ENCODE measurements around the gene TACC2.

The TACC2 gene

DNA sequence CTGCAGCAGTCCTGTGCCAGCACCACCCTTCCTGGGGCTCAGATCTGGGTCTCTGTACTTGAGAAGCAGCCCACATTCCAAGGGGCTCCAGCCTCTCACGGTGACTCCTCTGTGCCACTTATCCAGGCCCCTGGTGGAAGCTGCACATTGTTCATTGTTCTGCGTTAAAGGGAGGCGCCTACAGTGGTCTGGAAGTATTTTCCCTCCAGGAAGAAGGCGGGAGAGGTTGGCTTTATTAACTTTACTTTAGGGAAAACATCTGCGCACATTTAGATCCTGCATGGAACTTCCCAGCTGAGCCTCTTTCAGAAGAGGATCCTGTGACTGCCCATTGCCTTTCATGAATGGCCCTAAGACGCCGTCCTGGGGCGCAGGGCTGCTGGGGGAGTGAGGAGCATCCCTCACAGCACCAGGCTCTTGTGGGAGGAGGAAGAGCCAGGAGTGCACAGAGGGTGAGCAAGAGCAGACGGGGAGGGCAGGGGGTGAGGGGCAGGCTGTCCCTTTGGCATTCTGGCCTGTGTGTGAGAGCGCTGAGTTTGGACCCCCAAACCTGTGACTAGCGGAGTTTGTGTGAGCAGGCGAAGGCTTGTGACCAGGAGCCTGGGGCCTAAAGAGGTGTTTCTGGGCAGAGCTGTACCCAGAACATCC, 183.5 kb downstream of the TACC2 start:
- no peak for DNase-seq

DNA sequence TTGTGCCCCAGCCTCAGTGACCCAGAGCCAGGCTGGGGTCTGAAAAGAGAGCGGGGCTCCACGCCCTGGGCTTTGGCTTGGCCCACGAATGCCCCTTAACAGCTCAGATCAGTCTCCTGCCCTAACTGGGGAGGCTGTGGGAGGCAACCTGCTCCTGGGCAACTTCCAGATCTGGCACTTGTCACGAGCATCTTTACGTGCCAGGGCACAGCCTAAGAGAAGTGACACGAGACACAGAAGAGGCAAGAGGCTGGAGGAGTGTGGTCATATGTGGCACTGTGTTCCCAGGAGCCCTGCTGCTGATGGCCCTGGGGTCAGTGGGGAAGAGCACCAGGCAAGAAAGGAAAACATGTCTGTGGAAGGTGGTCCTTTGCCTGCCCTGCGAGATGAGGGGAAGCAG, 184.4 kb downstream of the TACC2 start:
- no peak for DNase-seq

DNA sequence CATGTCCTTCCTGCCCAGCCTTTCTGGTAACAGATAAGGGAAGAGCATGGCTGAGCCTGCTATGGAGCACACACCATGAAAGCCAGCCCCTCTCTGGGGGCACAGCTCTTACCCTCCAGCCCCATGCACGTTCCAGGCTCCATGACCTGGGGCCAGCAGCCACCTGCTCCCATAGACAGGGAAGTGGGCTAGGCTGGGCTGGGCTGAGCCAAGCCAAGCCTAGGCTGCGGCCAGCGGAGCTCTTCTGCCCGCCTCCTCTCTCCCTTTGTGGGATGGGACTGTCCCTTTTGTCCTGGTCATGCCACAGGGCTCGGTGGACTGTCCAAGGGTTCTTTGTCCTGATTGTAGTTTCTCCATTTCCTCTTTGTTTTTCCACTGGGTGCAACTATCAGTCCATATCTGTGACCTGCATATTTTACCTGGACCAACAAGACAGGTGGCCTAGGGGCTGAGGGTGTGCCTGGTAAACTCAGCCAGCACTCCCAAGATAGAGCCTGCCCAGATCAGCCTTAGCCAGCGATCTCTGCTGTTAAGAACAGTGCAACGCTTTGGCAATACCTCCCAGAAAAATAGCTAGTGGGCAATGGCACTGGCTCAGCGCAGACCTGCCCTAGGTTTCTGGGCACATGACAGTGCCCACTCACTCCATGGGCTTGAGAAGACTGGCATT, 184.9 kb downstream of the TACC2 start:
- DNase-seq, result no peak

DNA sequence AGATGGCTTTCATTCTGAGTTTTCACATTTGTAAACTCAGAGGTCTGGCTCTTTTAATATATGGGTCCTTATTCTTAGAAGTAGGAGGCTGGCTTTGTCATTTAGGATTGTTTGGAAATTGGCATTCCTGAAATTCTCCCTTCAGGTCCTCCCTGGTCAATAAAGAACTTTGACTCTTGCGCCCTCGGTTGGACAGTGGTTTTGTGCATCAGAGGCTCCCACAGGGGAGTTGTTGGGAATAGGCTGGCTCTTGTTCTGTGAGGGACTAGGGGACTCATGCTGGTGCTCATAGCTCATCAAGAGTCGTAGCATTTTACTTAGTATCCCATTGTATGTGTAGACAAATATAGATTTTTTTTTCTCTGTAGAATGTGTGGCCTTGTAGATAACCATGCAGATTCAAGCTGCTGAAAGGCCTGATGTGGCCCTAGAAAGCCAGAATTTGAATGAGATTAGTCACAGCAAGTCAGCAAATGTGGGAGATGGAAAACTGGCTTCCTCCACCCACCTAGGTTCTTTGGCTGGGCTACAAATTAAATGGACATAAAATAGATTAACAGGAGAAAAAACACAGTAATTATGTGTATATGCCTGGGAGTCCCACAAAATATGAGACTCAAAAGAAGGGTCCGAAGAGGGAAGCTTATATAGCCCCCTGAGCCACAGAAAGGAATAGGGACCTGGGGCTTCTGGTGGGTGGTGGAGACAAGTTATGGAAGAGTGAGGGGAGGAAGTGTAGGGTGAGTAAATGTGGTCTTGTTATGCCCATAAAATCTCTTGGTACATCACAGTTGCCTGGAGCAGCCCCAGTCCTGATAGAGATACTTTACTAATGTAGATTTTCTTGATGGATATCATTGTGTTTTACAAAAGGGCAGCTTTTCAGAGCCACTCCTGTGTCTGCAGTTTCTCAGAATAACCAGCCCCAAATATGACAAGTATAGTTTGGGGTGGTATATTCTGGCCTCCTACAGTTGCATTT, 187.6 kb downstream of the TACC2 start:
- no peak for DNase-seq

DNA sequence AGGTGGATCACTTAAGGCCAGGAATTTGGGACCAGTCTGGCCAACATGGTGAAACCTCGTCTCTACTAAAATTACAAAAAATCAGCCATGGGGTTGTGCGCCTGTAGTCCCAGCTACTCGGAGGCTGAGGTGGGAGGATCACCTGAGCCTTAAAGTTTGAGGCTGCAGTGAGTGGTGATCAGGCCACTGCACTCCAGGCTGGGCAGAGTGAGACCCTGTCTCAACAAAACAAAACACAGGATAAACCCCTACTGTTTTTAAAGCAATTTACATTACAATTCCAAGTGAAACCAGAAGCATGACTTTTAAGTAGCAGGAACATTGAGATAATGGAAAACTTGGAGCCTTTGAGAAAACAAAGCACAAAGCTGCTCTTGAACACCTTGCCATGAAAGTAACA, 189.7 kb downstream of the TACC2 start:
- DNase-seq, result no peak

DNA sequence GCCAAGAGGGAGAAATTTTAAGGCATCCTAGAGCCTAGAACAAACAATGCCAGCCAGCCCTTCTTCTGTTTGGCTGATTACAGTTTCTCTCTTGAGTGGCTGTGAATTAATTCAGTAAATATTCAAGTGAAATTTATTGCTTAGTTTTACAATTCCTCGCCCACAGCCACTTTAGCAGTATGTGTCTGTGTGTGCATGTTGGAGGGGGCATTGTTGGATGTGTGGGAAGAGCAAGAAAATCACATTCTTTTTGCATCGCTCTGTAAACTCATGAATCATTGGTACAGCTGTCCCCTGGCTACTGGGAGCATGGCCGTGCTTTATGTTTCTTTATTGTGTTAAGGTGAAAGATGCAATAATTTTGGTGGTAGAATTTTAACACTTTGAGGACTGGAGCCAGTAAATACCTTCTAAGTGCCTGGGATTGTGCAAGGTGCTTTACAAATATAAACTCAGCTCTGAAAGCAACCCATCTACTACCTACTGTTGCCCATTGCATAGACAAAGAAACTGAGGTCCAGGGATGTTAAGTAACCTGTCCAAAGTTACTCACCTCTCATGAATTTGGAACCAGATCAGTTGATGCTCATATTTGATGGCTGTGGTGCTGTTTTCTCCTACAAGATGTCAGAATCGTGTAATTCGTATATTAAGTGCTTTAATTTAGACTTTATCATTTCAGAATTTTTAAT, 192.2 kb downstream of the TACC2 start:
- DNase-seq, result no peak

DNA sequence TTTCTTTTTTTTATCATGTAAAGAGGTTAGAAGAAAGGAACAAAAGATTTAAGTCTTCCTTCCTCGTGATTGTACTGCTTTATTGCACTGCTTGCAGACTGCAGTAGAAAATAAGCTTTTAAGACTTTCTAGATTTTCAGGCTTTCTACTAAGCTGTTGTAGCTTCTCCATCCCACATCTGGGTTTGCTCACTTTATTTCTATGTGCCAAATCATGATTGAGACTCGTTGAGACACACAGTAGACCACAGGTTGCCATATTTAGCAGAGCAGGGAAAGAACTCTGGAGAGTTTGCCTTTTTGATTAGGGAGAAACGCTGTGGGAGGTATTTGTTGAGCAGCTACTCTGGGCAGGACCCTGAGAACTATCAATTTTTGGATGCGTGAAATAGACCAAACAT, 192.9 kb downstream of the TACC2 start:
- no peak for DNase-seq

DNA sequence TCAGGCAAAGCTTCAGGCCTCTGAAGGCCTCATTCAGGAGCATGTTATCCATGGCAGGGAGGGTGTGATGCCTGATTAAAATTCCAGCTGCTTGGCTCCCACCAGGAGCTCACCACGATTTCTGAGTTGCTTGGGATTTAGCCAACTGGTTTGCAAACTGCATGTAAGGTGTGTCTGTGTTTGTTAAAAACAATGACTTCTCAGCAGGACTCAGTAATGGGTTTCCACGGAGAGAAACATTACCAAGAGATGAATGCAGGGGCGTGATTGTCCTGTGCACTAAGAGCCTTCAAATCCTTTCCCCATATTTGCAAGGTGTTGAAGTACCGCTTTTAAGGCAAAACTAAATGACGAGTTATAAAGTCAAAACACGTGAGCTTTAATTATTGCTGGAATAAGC, 193.3 kb downstream of the TACC2 start:
- DNase-seq, result no peak

DNA sequence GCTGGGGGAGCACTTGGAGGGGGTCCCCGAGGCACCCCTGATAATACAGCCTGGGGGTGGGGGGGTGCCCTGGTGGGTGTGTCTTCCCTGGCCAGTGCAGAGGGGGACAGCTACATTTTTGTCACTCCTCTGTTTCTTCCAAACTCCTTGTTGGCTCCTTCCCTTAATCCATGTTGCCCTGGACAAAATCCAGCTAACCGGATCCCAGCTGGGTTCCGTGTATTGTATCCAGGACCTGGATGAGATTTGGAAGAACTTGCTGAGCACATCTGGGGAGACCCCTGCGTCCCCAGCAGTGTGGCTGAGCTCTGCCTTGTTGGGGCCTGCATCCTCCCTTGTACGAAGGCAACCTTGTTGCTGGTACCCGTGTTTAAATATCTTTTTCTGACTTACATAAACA, 195.3 kb downstream of the TACC2 start:
- no peak for DNase-seq

DNA sequence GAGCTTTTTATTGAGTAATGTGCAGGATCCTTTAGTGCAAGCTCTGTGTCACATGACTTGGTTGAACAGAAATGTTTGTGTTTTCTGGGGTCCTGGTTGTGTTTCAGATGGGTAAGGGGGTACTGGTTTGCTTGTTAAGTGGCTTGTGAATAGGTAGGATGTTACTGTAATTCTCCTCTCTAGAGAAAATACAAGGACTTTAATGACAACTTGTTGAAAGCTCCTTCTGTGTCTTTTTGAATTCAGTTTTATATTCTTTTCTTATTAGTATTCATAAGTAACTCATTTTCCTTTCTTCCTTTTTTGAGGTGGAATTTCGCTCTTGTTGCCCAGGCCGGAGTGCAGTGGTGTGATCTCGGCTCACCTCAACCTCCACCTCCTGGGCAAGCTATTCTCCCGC, 196.7 kb downstream of the TACC2 start:
- no peak for DNase-seq

DNA sequence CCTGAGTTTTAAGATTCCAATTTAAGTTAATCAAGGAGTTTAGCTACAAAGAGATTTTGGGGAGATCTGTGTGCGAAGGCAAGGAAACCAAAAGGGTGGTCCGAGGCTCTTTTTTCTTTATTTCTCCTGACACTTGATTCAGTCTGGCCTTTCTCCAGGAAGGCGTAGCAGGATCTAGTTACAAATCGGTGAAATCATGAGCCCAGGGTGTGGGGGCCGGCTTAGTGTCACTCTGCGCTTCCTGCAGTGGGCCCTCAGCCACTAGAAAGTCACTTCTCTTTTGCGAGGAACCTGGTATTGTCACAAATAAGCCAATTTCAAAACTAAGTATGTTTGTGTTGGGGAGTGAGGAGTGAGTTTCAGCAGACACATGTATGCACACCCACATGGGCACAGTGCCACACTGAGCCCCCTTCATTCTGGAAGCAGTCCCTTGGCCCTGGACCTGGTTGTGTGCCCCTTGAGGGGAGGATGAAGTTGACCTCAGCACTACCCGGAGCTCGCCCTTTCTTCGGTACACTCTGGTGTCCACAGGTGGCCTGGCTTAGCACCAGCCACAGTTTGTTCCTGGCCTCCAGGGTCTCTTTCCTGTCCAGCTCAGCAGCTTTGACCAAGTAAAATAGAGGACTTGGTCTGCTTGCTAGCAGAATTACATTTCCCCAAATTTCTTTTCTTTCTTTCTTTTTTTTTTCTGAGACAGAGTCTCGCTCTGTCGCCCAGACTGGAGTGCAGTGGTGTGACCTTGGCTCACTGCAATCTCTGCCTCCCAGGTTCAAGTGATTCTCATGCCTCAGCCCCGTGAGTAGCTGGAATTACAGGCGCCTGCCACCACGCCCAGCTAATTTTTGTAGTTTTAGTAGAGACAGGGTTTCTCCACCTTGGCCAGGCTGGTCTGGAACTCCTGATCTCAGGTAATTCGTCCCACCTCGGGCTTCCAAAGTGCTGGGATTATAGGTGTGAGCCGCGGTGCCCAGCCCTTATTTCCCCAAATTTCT, 198.2 kb downstream of the TACC2 start:
- no peak for DNase-seq

DNA sequence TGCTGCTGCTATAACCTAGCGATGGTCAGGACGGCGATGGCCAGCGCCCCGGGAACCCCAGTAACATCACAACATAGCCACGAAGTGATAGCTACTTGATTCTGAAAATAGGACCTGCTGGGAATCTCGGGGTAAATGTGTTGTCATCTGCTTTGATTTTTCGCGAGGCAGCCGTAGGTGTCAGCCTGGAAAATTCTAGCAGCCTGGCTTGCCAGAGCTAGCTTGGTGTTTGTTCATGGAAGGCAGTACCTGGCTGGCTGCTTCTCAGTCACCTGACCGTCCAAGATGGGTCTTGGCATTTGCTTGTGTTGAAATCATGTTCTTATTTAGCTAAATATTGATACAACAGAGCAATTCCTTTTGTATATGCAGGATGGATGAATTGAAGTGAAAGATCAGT, 199.7 kb downstream of the TACC2 start:
- no peak for DNase-seq

DNA sequence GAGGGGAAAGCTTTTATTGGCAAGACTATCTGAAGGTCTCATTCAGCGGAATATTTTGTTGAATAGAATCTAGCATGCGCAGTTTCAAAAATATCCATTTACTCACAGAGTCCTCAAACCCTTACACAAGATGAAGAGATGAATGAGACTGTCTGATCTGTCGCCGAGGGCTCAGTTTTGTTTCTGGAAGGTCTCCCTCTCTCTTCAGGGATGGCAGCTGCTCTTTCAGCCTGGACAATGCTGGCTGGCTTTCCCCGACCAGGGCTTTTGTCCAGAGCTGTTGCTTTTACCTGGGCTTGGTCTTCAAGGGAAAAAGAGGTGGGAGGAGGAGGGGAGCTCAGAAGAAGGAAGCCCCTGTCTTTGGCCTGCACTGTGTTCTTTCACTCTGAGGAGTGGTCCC, 200.2 kb downstream of the TACC2 start:
- no peak for DNase-seq

DNA sequence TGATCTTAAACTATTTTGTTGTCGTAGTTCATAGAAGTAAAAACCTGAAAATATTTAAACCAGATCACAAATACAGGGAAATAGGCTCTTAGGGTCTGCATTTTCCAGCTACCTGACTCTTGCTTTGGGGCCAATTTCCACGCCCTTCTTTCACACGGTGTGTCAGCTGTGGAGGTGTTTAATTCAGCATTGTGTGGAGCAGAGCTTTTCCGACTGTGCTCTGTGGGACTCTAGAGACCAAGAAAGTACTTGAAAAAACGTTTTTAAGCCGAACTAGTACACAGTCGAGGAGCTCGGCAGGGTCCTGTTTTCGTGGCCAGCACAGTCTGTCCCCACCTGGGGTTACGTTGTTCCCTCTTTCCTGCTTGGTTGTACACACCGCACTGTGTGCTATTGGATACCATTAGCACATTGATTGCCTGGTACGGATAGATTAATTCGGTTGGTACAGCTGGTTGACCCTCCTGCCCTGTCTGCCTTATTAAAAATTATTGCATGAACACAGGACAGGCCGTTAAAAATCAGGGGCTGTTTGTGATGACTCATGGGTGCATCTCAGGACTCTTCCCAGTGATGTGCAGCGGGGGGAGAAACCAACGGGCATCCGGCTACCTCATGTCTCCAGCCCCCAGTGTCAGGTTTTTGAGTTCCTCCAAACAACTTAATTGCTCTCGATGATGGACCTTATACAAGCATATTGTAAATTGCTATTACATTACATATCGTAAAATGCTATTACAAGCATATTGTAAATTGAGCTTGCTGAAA, 201.4 kb downstream of the TACC2 start:
- DNase-seq, result no peak

DNA sequence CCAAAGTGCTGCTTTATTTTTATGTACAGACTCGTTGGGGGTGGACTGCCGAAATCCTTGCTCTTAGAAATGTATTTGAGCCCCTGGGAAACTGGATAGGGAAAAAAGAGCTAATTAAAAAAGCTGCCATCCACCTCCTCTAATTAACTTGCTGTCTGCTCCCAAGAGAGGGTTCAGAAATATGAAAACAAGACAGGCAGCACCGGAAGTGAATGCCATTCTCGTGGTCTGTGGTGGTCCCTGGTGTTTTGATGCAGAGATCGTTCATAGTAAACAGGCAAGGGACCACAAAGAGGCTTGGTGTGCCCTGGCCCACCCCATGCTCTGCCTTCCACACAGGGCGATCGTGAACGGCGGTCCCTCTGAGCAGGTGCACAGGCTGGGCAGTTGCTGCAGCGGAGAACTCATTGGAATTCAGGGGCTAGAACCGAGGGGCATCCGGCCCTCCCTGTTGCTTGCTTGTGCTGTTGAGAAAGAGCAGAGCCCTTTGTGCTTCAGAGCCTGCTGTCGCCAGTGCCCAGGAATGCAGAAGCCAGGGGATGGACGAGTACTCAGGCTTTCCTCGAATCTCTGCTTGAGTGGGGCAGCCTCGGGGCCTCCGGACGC, 203.1 kb downstream of the TACC2 start:
- DNase-seq, result no peak

DNA sequence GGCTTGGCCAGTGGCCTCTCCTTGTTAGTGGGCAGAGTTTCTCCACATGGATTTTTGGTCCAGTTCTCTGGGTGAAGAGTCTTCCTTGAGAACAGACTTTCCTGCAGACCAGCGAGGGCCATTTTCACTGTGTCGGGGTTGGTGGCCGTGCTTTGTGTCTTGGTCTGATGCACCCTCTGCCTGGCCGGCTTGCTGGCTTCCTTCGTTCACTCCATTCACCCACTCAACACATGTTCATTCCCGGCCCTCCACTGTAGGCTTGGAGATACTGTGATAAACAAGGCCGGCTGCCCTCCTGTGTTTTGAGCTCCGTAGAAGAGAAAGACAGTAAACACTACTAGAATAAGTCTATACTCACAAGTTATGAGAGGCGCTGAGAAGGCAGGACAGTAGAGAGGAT, 205.3 kb downstream of the TACC2 start:
- DNase-seq, result no peak

DNA sequence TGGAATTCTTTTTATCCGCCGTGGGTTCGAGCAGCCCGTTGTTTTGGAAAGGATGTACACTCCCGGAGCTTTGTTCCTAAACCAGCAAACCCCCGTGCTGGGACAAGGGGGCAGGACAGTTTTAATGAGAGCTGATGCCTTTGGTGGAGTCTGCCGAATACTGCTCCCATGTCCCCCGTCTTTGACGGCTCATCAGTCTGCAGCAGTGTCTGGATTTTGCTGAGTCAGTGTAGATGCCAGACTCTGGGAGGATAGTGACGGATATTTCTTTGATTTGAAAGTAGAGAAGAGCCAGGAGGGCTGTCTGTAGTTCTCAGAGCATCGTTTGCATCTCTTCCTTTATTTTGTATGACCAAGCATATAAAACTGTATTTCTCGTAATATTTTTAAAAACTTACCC, 207.3 kb downstream of the TACC2 start:
- DNase-seq, result no peak

DNA sequence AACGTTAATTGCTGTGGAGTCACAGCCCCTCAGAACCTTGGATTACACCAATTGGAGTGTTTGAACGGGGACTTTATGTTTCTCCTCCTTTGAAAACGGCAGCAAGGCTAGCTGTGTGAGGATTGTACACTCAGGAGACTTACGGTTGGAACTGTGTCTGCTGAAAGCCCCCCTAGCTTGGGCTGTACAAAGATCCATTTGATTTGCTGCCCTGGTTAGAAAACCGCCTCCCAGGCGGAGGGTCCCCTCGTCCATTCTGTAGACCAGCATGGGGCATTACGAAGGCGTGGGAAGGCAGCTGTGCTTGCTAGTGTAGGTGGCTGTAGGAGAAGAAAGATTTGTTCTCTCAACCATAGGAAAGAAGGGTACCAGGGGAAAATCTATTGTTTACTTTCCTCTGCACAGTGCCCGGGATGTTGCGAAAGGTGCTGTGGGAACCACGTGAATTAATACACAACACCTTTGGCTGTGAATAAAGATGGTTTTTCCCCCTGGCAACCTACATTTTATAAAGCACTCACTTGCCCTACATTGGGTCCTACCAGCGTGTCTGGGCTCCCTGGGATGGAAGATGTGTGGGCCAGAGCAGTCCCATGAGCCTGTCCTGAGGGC, 208.8 kb downstream of the TACC2 start:
- no peak for DNase-seq

DNA sequence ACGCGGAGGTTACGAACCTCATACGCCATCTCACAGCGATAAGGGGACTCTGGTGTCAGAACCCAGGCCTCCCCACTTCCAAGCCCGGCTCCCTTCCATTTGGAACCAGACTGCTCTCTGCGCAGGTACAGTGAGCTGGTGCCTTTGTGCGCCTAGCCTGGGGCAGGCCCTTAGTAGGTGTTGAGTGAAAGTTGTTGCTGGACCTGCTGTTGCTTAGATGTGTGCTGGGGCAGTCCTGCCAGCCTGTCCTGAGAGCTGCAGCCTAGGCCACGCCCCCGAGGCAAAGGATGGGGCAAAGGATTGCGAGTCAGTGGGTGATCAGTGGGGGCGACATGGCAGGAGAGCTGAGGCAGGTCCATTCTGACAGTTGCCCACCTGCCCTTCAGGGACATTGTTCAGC, 209.7 kb downstream of the TACC2 start:
- DNase-seq, result no peak

DNA sequence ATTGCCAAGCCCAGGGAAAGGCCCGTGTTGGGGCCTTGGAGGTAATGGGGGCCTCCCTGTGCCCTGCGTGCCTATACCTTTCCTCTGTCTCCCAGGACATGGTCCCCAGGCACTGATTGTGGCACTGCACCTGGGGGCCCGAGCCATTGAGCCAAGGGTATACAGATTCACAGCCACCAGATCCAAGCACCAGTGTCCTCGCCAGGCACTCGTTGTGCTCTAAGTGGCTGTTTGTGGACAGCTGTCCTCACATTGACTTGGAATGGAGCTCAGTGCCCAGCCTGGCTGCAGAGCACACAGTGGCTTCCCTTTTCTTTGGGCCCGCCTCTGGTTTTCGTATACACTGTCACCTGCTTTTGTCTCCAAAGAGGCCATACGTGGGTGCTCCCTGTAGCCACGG, 210.1 kb downstream of the TACC2 start:
- DNase-seq, result no peak
